Endodermal cell (in vitro differentiated cells): ENCODE results near the gene TPSD1. TPM values are rescaled to one million over a fixed set of nuclear protein-coding genes. Genes with fewer than 3 reads are reported as not detected.

Experiments
- DNase-seq: peaks from one replicate; pipeline ENCODE4 v3.0.0-alpha.2; 2017
- H3K27ac ChIP-seq: 2 replicates; pipeline ENCODE4 v1.5.1; 2013; ENCODE audit warnings: mild to moderate bottlenecking, low read depth, low read length, moderate library complexity
- H3K27me3 ChIP-seq: 2 replicates; pipeline ENCODE4 v1.6.1; 2013; ENCODE audit warnings: mild to moderate bottlenecking, low read length, moderate library complexity; ENCODE audit not compliant: insufficient read depth, control insufficient read depth, poor library complexity, severe bottlenecking
- H3K36me3 ChIP-seq: 2 replicates; pipeline ENCODE4 v1.7.0; 2013; ENCODE audit warnings: mild to moderate bottlenecking, low read length, moderate library complexity; ENCODE audit not compliant: control insufficient read depth, insufficient read depth
- H3K4me1 ChIP-seq: one replicate; pipeline ENCODE4 v1.7.0; 2013; ENCODE audit warnings: low read length; ENCODE audit not compliant: control insufficient read depth, insufficient read depth
- H3K4me3 ChIP-seq: 2 replicates; pipeline ENCODE4 v1.5.1; 2013; ENCODE audit warnings: mild to moderate bottlenecking, low read length, moderate library complexity
- H3K9ac ChIP-seq: 2 replicates; pipeline ENCODE4 v1.6.1; 2013; ENCODE audit warnings: mild to moderate bottlenecking, low read length, moderate library complexity; ENCODE audit not compliant: poor library complexity, severe bottlenecking; ENCODE audit errors: extremely low read depth
- H3K9me3 ChIP-seq: 2 replicates; pipeline ENCODE4 v1.6.1; 2013; ENCODE audit warnings: mild to moderate bottlenecking, low read length, moderate library complexity; ENCODE audit not compliant: control insufficient read depth
- H3K27ac Mint-ChIP-seq: 2 replicates; pipeline ENCODE4 v1.8.0; 2020; ENCODE audit warnings: mixed read lengths
- H3K27me3 Mint-ChIP-seq: 2 replicates; pipeline ENCODE4 v1.8.0; 2021; ENCODE audit warnings: mild to moderate bottlenecking, mixed read lengths; ENCODE audit not compliant: insufficient read depth
- H3K36me3 Mint-ChIP-seq: 2 replicates; pipeline ENCODE4 v1.8.0; 2020; ENCODE audit warnings: low read depth, mixed read lengths
- H3K4me1 Mint-ChIP-seq: 2 replicates; pipeline ENCODE4 v1.8.0; 2020; ENCODE audit warnings: mixed read lengths
- H3K4me3 Mint-ChIP-seq: 2 replicates; pipeline ENCODE4 v1.8.0; 2020; ENCODE audit warnings: mild to moderate bottlenecking, moderate library complexity, mixed read lengths
- H3K9me3 Mint-ChIP-seq: 2 replicates; pipeline ENCODE4 v1.8.0; 2020; ENCODE audit warnings: mild to moderate bottlenecking, mixed read lengths
- CTCF ChIP-seq: fragments of 200-600 bp; sonication (generic); conservative IDR thresholded peaks from 2 replicates; pipeline ENCODE4 v1.5.0; 2021; ENCODE audit warnings: antibody characterized with exemption, mild to moderate bottlenecking
- WGBS, 2 experiments: methylation state at CpG; one replicate each; pipeline versions ENCODE4 v1.1.5 to v1.1.7; 2013; ENCODE audit warnings: missing lambda C conversion rate in 2 of 2, mixed read lengths in 1 of 2; ENCODE audit not compliant: insufficient coverage in 1 of 2, insufficient read length in 1 of 2; 5-methylcytosine and 5-hydroxymethylcytosine counted together
- total RNA-seq, 2 donors: library from RNA; stranded (reverse); fragmentation: NEBNext Ultra II Directional in 1 of 2; extraction: Animal tissue kit (Norgen Biotek cat#: 25700) in 1 of 2; gene quantifications; 2 replicates in 1 of 2; 3 replicates in 1 of 2; pipeline ENCODE4 v1.2.1, GENCODE V29; 2021

TPSD1 gene
- total RNA-seq, 2 donors from 2014 or later = not detected

GRCh38 chr16:1260101-1260680 is 4.3 kb downstream of the TPSD1 start:
- H3K27me3 Mint-ChIP-seq = peaks cover 5% of the 10 kb centered on the region
- 89 to 92% methylated on average over 18 to 36 of the region's 36 CpGs for WGBS, 2 experiments
- Histone ChIP-seq H3K9me3 (no peaks in the 10 kb centered on the region), H3K36me3 (no peaks in the 10 kb centered on the region), H3K4me1 (no peaks in the 10 kb centered on the region), H3K27ac (no peak overlapping the region), H3K27me3 (peaks cover 30% of the 10 kb centered on the region), H3K4me3 (no peak overlapping the region), H3K9ac (no peak overlapping the region)
- peaks cover 3% of the 10 kb centered on the region for H3K9me3 Mint-ChIP-seq
- TF ChIP-seq CTCF = no peak
- no peak for DNase-seq
- H3K27ac Mint-ChIP-seq = no peak overlapping the region
- no peaks in the 10 kb centered on the region for H3K36me3 Mint-ChIP-seq
- no peak overlapping the region for H3K4me3 Mint-ChIP-seq
- H3K4me1 Mint-ChIP-seq = no peaks in the 10 kb centered on the region

DNA sequence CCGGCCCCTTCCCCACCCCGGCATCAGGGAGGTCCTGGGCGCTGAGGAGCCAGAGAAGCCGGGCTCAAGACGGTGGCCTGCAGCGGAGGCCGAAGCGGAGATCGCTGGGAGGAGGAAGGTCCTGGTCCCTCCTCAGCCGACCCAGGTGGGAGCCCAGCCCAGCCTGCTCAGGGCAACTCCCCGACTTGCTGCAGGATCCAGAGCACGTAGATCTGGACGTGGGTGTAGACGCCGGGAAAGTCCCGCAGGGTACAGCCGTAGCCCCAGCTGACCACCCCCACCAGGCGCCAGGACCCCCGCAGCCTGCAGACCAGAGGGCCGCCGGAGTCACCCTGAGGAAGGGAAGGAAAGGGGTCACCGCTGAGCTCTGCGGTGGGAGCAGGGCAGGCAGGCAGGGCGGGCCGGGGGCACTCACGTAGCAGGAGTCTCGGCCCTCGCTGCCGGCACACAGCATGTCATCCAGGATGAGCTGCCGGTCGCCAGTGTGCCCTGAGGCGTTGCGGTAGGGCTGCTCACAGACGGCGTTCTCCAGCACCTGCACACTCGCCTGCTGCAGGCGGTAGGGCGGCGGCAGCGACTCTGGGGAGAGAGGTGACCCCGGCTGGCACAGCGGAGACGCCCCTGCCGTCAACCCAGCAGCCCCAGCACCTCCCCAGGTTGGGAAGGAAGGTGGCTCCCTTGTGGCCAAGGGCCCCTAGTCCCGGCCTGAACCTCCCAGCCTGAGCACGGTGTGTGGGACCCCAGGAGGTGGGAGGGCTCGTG is 5.4 kb downstream of the TPSD1 start:
- Mint-ChIP-seq H3K4me3 (no peak overlapping the region), H3K36me3 (no peaks in the 10 kb centered on the region), H3K27ac (no peak overlapping the region), H3K27me3 (peaks cover 7% of the 10 kb centered on the region), H3K9me3 (peaks cover 5% of the 10 kb centered on the region), H3K4me1 (no peaks in the 10 kb centered on the region)
- H3K9ac ChIP-seq = no peak overlapping the region
- TF ChIP-seq CTCF = no peak
- no peaks in the 10 kb centered on the region for H3K4me1 ChIP-seq
- DNase-seq = peak; percentile 63
- no peak overlapping the region for H3K27ac ChIP-seq
- 46 to 72% methylated on average over 18 to 46 of the region's 47 CpGs for WGBS, 2 experiments
- no peaks in the 10 kb centered on the region for H3K9me3 ChIP-seq
- H3K36me3 ChIP-seq = no peaks in the 10 kb centered on the region
- peaks cover 33% of the 10 kb centered on the region for H3K27me3 ChIP-seq
- no peak overlapping the region for H3K4me3 ChIP-seq

DNA sequence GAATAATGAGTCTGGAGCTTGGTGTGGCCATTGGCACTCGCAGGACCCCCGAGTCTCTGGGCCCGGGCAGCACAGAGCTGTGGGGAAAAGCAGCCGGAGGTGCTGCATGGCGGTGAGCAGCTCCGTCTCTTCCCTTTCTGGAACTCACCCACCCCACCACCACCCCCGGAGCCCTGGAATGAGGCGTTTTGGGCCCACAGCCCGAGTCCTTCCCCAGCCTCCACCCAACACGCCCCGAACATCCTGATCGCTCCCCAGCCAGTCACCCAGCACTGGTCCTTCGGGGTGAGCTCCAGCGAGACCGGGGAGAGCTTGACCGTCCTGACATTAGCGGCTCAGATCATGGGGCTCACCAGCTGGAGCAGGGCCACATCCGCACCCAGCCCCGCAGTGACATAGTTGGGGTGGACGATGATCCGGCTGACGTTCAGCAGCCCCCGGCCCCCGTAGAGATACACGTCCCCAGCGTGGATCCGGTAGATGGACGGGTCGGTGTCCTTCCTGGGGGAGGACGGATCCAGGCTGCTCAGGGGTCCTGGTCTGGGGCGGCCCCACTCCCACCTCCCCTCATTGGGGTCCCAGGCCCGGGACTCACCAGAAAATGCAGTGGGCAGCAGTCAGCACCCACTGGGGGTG is 6.5 kb downstream of the TPSD1 start:
- no peaks in the 10 kb centered on the region for H3K4me1 ChIP-seq
- H3K36me3 ChIP-seq = no peaks in the 10 kb centered on the region
- Mint-ChIP-seq H3K4me3 (no peak overlapping the region), H3K27me3 (peaks cover 9% of the 10 kb centered on the region), H3K4me1 (no peaks in the 10 kb centered on the region), H3K36me3 (no peaks in the 10 kb centered on the region), H3K9me3 (peaks cover 7% of the 10 kb centered on the region), H3K27ac (no peak overlapping the region)
- H3K9ac ChIP-seq = no peak overlapping the region
- no peak overlapping the region for H3K4me3 ChIP-seq
- no peak overlapping the region for H3K27ac ChIP-seq
- no peak for DNase-seq
- H3K9me3 ChIP-seq = no peaks in the 10 kb centered on the region
- TF ChIP-seq CTCF = no peak
- 92 to 96% methylated on average over 21 to 32 of the region's 32 CpGs for WGBS, 2 experiments
- peaks cover 35% of the 10 kb centered on the region for H3K27me3 ChIP-seq
